Measurements from ENCODE around the gene DIAPH3.

DIAPH3 gene

GRCh38 chr13:60001889-60002288 lies 161.8 kb downstream of the DIAPH3 start:
- TF ChIP-seq, protein P1, sequence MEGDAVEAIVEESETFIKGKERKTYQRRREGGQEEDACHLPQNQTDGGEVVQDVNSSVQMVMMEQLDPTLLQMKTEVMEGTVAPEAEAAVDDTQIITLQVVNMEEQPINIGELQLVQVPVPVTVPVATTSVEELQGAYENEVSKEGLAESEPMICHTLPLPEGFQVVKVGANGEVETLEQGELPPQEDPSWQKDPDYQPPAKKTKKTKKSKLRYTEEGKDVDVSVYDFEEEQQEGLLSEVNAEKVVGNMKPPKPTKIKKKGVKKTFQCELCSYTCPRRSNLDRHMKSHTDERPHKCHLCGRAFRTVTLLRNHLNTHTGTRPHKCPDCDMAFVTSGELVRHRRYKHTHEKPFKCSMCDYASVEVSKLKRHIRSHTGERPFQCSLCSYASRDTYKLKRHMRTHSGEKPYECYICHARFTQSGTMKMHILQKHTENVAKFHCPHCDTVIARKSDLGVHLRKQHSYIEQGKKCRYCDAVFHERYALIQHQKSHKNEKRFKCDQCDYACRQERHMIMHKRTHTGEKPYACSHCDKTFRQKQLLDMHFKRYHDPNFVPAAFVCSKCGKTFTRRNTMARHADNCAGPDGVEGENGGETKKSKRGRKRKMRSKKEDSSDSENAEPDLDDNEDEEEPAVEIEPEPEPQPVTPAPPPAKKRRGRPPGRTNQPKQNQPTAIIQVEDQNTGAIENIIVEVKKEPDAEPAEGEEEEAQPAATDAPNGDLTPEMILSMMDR (conservative IDR thresholded peaks at IDR 0.05; ENCODE audit: low read depth), result no peak
- no peak overlapping the region for H3K27ac ChIP-seq
- CTCF ChIA-PET, result interaction anchor here (0.6 kb wide), 1 partner anchor 78 kb away, joined by 3 read pairs; no protein-coding TSS in a partner anchor
- POLR2A ChIA-PET (ENCODE audit: low non-redundant PET), result no interaction called here
- DNase-seq (ENCODE audit: low spot score), result no peak

DNA sequence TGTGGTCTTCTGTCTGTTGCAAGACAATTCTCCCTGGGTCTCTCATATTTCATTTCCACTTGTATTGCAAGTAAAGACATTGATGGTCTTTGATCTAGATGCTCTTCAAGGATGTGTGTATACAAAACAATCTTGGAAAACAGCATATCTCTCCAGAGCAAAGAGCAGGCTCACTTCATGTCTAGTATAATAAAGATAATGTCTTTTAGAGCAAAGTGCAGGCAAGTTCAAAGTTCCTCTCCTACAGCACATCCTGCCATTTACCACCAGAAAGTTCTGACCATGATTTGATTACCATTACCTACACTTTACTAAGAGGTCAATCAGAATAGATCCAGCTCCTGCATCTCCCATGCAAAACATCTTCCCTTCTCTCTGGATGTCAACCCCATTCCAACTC lies 162.8 kb downstream of the DIAPH3 start:
- POLR2A ChIA-PET (ENCODE audit: low non-redundant PET), result no interaction called here
- DNase-seq (ENCODE audit: low spot score), result no peak
- CTCF ChIA-PET, result no interaction called here
- TF ChIP-seq, protein P1 (conservative IDR thresholded peaks at IDR 0.05; ENCODE audit: low read depth), result no peak
- no peak overlapping the region for H3K27ac ChIP-seq

DNA sequence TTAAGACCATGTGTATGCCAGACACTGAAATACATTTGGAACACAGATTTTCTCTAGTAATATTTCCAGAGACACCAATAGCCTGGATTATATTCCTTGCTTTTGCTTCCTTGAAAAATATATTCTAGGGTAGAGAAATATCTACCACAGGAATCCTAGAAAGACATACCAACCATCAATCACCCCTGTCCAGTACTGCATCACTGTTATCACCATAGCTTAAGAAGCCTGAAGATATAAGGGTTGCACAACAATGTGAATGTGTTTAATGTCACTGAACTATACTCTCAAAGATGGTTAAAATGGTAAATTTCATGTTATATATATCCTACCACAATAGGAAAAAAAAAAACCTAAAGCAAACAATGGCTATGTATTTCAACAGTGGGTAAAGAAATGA lies 163.6 kb downstream of the DIAPH3 start:
- TF ChIP-seq, protein P1 (conservative IDR thresholded peaks at IDR 0.05; ENCODE audit: low read depth), result no peak
- POLR2A ChIA-PET (ENCODE audit: low non-redundant PET), result no interaction called here
- DNase-seq (ENCODE audit: low spot score), result no peak
- H3K27ac ChIP-seq, result no peak overlapping the region
- CTCF ChIA-PET, result no interaction called here

DNA sequence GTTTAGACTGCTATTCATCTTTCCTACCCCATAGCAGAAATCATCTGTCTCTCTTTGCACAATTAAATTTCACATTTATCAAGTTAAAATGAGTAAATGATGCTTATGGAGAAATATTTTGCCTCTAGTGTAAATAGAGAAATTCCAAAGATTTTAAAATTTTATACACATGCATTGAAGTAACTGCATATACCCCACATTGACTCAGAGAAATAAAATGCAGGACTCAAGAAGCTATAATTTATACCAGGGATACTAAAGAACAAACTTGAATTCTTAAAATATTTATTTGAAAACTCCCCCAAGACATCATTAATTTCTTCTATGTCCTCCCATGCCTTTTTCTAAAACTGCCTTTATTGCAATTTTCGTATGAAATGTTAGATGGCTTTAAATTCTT lies 165.8 kb downstream of the DIAPH3 start:
- POLR2A ChIA-PET (ENCODE audit: low non-redundant PET), result no interaction called here
- CTCF ChIA-PET, result no interaction called here
- DNase-seq (ENCODE audit: low spot score), result no peak
- no peak overlapping the region for H3K27ac ChIP-seq
- TF ChIP-seq, protein P1 (conservative IDR thresholded peaks at IDR 0.05; ENCODE audit: low read depth), result no peak

- H3K27ac ChIP-seq, result no peak overlapping the region
- DNase-seq (ENCODE audit: low spot score), result no peak
- CTCF ChIA-PET, result interaction anchor here (0.7 kb wide), 1 partner anchor 16 kb away, joined by 3 read pairs; no protein-coding TSS in a partner anchor
- POLR2A ChIA-PET (ENCODE audit: low non-redundant PET), result no interaction called here
- TF ChIP-seq, protein P1 (conservative IDR thresholded peaks at IDR 0.05; ENCODE audit: low read depth), result no peak
These were observed 167.2 kb downstream of the DIAPH3 start for GRCh38 chr13:59996461-59996980.

- ChIA-PET POLR2A (ENCODE audit: low non-redundant PET) (no interaction called here), CTCF (no interaction called here)
- H3K27ac ChIP-seq, result no peak overlapping the region
- DNase-seq (ENCODE audit: low spot score), result no peak
- TF ChIP-seq, protein P1 (conservative IDR thresholded peaks at IDR 0.05; ENCODE audit: low read depth), result no peak
These were observed 172.3 kb downstream of the DIAPH3 start for GRCh38 chr13:59991395-59991794.

All from RWPE1 (cell line).